Measurements from ENCODE around the gene NLRC5.

The NLRC5 gene

GRCh38 chr16:56984639-56985038 lies 4.7 kb upstream of the NLRC5 start:
- peak overlapping the region in 1 of 2 experiments; percentile 57 for H3K4me3 ChIP-seq (ENCODE audit: insufficient read depth in 1 of 2, low read depth in 1 of 2, low read length in 2 of 2)
- no peak overlapping the region for H3K23ac ChIP-seq (ENCODE audit: low read length in 2 of 2)
- no peak overlapping the region for H3K18ac ChIP-seq (ENCODE audit: low read depth in 1 of 2, low read length in 2 of 2)
- DNase-seq, result no peak
- H3K4me2 ChIP-seq (ENCODE audit: low read length, poor library complexity, severe bottlenecking), result no peak overlapping the region
- H4K8ac ChIP-seq (ENCODE audit: low read length), result no peak overlapping the region
- no peak overlapping the region for H3K14ac ChIP-seq (ENCODE audit: low read length in 2 of 2)
- H2AFZ ChIP-seq (ENCODE audit: low read depth, low read length), result no peak overlapping the region
- WGBS, result 99% methylated on average over 6 of the region's 6 CpGs
- H2BK12ac ChIP-seq (ENCODE audit: low read length in 2 of 2), result peak overlapping the region in 1 of 2 experiments; percentile 29
- no peak overlapping the region for H4K91ac ChIP-seq (ENCODE audit: low read length)
- no peak overlapping the region for H3K27ac ChIP-seq (ENCODE audit: low read length, poor library complexity, severe bottlenecking)
- H3K27me3 ChIP-seq (ENCODE audit: control insufficient read depth in 1 of 2, insufficient read depth in 1 of 2, low read length in 2 of 2), result no peaks in the 10 kb centered on the region
- no peaks in the 10 kb centered on the region for H3K79me1 ChIP-seq (replicated peaks; ENCODE audit: low read length, poor library complexity, severe bottlenecking)
- peaks cover 0 to 15% of the 10 kb centered on the region in 2 experiments for H3K36me3 ChIP-seq (ENCODE audit: control insufficient read depth in 1 of 2, insufficient read depth in 2 of 2, low read depth in 1 of 2, low read length in 2 of 2)
- H2BK120ac ChIP-seq (ENCODE audit: low read depth, low read length), result no peak overlapping the region
- no peak overlapping the region for H2BK15ac ChIP-seq (ENCODE audit: low read depth, poor library complexity, severe bottlenecking)
- no peak overlapping the region for H2BK5ac ChIP-seq (ENCODE audit: low read depth, low read length, poor library complexity, severe bottlenecking)
- H3K4ac ChIP-seq (ENCODE audit: low read depth in 1 of 2, low read length in 2 of 2), result no peak overlapping the region
- H2AK5ac ChIP-seq (ENCODE audit: low read length, severe bottlenecking), result no peak overlapping the region
- H3K4me1 ChIP-seq (ENCODE audit: control insufficient read depth, insufficient read depth, low read depth, low read length), result peaks cover 16% of the 10 kb centered on the region
- no peaks in the 10 kb centered on the region for H3K9me3 ChIP-seq (ENCODE audit: control insufficient read depth, low read length)
- H3K9ac ChIP-seq (ENCODE audit: low read length), result peak overlapping the region; percentile 76

GRCh38 chr16:56985288-56985961 lies 3.9 kb upstream of the NLRC5 start:
- Histone ChIP-seq H3K18ac (ENCODE audit: low read depth in 1 of 2, low read length in 2 of 2) (peak overlapping the region; percentile 73 to 85), H3K79me1 (replicated peaks; ENCODE audit: low read length, poor library complexity, severe bottlenecking) (no peaks in the 10 kb centered on the region), H4K91ac (ENCODE audit: low read length) (peak overlapping the region; percentile 72), H3K9me3 (ENCODE audit: control insufficient read depth, low read length) (no peaks in the 10 kb centered on the region), H2BK120ac (ENCODE audit: low read depth, low read length) (peak overlapping the region; percentile 71), H3K23ac (ENCODE audit: low read length in 2 of 2) (no peak overlapping the region), H3K27ac (ENCODE audit: low read length, poor library complexity, severe bottlenecking) (peak overlapping the region; percentile 19), H2BK15ac (ENCODE audit: low read depth, poor library complexity, severe bottlenecking) (peak overlapping the region; percentile 76), H2BK5ac (ENCODE audit: low read depth, low read length, poor library complexity, severe bottlenecking) (no peak overlapping the region), H3K4me3 (ENCODE audit: insufficient read depth in 1 of 2, low read depth in 1 of 2, low read length in 2 of 2) (peak overlapping the region in 1 of 2 experiments; percentile 57), H2AFZ (ENCODE audit: low read depth, low read length) (no peak overlapping the region), H3K4ac (ENCODE audit: low read depth in 1 of 2, low read length in 2 of 2) (peak overlapping the region; percentile 52 to 89), H3K4me1 (ENCODE audit: control insufficient read depth, insufficient read depth, low read depth, low read length) (peaks cover 19% of the 10 kb centered on the region), H3K36me3 (ENCODE audit: control insufficient read depth in 1 of 2, insufficient read depth in 2 of 2, low read depth in 1 of 2, low read length in 2 of 2) (peaks cover 0 to 15% of the 10 kb centered on the region in 2 experiments), H3K9ac (ENCODE audit: low read length) (peak overlapping the region; percentile 76), H2AK5ac (ENCODE audit: low read length, severe bottlenecking) (no peak overlapping the region), H2BK12ac (ENCODE audit: low read length in 2 of 2) (peak overlapping the region; percentile 69 to 72), H3K14ac (ENCODE audit: low read length in 2 of 2) (peak overlapping the region in 1 of 2 experiments; percentile 13), H3K27me3 (ENCODE audit: control insufficient read depth in 1 of 2, insufficient read depth in 1 of 2, low read length in 2 of 2) (no peaks in the 10 kb centered on the region), H3K4me2 (ENCODE audit: low read length, poor library complexity, severe bottlenecking) (no peak overlapping the region), H4K8ac (ENCODE audit: low read length) (peak overlapping the region; percentile 91)
- 37% methylated on average over 7 of the region's 7 CpGs for WGBS
- peak; percentile 93 for DNase-seq

DNA sequence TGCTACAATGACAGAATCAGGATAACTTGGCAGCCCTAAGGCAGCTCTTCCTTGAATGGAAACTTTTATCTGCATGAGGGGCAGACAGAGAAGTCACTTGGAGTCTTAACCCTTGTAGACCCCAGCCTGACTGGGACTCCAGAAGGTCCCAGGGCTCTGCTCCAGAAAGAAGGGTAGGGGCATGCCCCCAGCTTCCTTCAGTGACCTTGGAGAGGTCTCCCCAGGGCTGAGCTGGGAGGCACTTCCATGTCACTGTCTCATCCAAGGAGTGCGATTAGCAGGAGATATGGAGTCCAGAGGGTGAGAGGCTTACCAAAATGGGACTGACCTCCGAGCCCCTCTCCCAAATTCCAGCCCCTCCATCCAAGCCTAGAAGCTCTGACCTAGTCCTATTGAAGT lies 3.4 kb upstream of the NLRC5 start:
- Histone ChIP-seq H4K8ac (ENCODE audit: low read length) (peak overlapping the region; percentile 74), H3K4me2 (ENCODE audit: low read length, poor library complexity, severe bottlenecking) (no peak overlapping the region), H3K4me1 (ENCODE audit: control insufficient read depth, insufficient read depth, low read depth, low read length) (peaks cover 19% of the 10 kb centered on the region), H3K27me3 (ENCODE audit: control insufficient read depth in 1 of 2, insufficient read depth in 1 of 2, low read length in 2 of 2) (no peaks in the 10 kb centered on the region), H2BK120ac (ENCODE audit: low read depth, low read length) (peak overlapping the region; percentile 64), H4K91ac (ENCODE audit: low read length) (peak overlapping the region; percentile 72), H3K14ac (ENCODE audit: low read length in 2 of 2) (no peak overlapping the region), H2AFZ (ENCODE audit: low read depth, low read length) (no peak overlapping the region), H3K79me1 (replicated peaks; ENCODE audit: low read length, poor library complexity, severe bottlenecking) (no peaks in the 10 kb centered on the region), H2BK12ac (ENCODE audit: low read length in 2 of 2) (peak overlapping the region; percentile 69 to 72), H3K9me3 (ENCODE audit: control insufficient read depth, low read length) (no peaks in the 10 kb centered on the region), H3K36me3 (ENCODE audit: control insufficient read depth in 1 of 2, insufficient read depth in 2 of 2, low read depth in 1 of 2, low read length in 2 of 2) (peaks cover 0 to 15% of the 10 kb centered on the region in 2 experiments), H2BK5ac (ENCODE audit: low read depth, low read length, poor library complexity, severe bottlenecking) (no peak overlapping the region), H3K18ac (ENCODE audit: low read depth in 1 of 2, low read length in 2 of 2) (peak overlapping the region; percentile 63 to 73), H3K9ac (ENCODE audit: low read length) (peak overlapping the region; percentile 41), H3K4me3 (ENCODE audit: insufficient read depth in 1 of 2, low read depth in 1 of 2, low read length in 2 of 2) (no peak overlapping the region), H2AK5ac (ENCODE audit: low read length, severe bottlenecking) (peak overlapping the region; percentile 62), H2BK15ac (ENCODE audit: low read depth, poor library complexity, severe bottlenecking) (peak overlapping the region; percentile 76), H3K4ac (ENCODE audit: low read depth in 1 of 2, low read length in 2 of 2) (peak overlapping the region; percentile 52 to 74), H3K23ac (ENCODE audit: low read length in 2 of 2) (no peak overlapping the region), H3K27ac (ENCODE audit: low read length, poor library complexity, severe bottlenecking) (no peak overlapping the region)
- DNase-seq, result no peak
- no CpG with 5 or more reads among the region's 2 CpGs for WGBS

DNA sequence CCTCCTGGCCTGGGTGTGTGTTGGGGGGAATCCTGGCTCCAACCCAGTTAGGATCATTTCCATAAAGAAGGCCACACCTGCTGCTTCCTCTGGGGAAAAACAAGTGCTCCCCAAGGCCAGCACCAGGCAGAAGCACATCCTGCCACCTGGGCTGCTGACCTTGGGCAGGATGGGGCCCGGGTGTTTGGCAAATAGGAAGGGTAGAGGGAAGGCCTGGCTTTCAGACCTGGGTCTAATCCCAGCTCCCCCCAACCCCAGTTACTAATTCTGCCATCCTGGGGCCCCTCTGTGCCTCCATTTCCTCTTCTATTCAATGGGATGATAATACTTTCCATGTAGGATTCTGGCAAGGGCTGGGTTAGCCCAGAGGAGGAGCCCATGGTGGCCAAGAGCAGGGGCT lies 3.0 kb upstream of the NLRC5 start:
- DNase-seq, result no peak
- peak overlapping the region; percentile 62 for H2AK5ac ChIP-seq (ENCODE audit: low read length, severe bottlenecking)
- no CpG with 5 or more reads among the region's 1 CpG for WGBS
- H3K27ac ChIP-seq (ENCODE audit: low read length, poor library complexity, severe bottlenecking), result no peak overlapping the region
- H3K4me3 ChIP-seq (ENCODE audit: insufficient read depth in 1 of 2, low read depth in 1 of 2, low read length in 2 of 2), result no peak overlapping the region
- peaks cover 0 to 15% of the 10 kb centered on the region in 2 experiments for H3K36me3 ChIP-seq (ENCODE audit: control insufficient read depth in 1 of 2, insufficient read depth in 2 of 2, low read depth in 1 of 2, low read length in 2 of 2)
- H2BK120ac ChIP-seq (ENCODE audit: low read depth, low read length), result peak overlapping the region; percentile 64
- H3K79me1 ChIP-seq (replicated peaks; ENCODE audit: low read length, poor library complexity, severe bottlenecking), result no peaks in the 10 kb centered on the region
- no peak overlapping the region for H3K9ac ChIP-seq (ENCODE audit: low read length)
- peak overlapping the region; percentile 63 to 72 for H2BK12ac ChIP-seq (ENCODE audit: low read length in 2 of 2)
- H2AFZ ChIP-seq (ENCODE audit: low read depth, low read length), result no peak overlapping the region
- no peak overlapping the region for H3K14ac ChIP-seq (ENCODE audit: low read length in 2 of 2)
- H4K8ac ChIP-seq (ENCODE audit: low read length), result peak overlapping the region; percentile 67
- no peaks in the 10 kb centered on the region for H3K27me3 ChIP-seq (ENCODE audit: control insufficient read depth in 1 of 2, insufficient read depth in 1 of 2, low read length in 2 of 2)
- H4K91ac ChIP-seq (ENCODE audit: low read length), result peak overlapping the region; percentile 72
- H2BK5ac ChIP-seq (ENCODE audit: low read depth, low read length, poor library complexity, severe bottlenecking), result no peak overlapping the region
- no peak overlapping the region for H3K4me2 ChIP-seq (ENCODE audit: low read length, poor library complexity, severe bottlenecking)
- peak overlapping the region in 1 of 2 experiments; percentile 74 for H3K4ac ChIP-seq (ENCODE audit: low read depth in 1 of 2, low read length in 2 of 2)
- no peaks in the 10 kb centered on the region for H3K9me3 ChIP-seq (ENCODE audit: control insufficient read depth, low read length)
- H2BK15ac ChIP-seq (ENCODE audit: low read depth, poor library complexity, severe bottlenecking), result peak overlapping the region; percentile 76
- H3K23ac ChIP-seq (ENCODE audit: low read length in 2 of 2), result no peak overlapping the region
- H3K18ac ChIP-seq (ENCODE audit: low read depth in 1 of 2, low read length in 2 of 2), result no peak overlapping the region
- peaks cover 19% of the 10 kb centered on the region for H3K4me1 ChIP-seq (ENCODE audit: control insufficient read depth, insufficient read depth, low read depth, low read length)
